Trophoblast cell (in vitro differentiated cells and primary cell): ENCODE measurements around the gene UGT1A10. TPM values are rescaled to one million over a fixed set of nuclear protein-coding genes. Genes with fewer than 3 reads are reported as not detected.
"Not testable (repeated sequence)": the region's sequence is repeated elsewhere in the genome, so short reads cannot be mapped to it uniquely, and the experiment has no call there.

Experiments
- DNase-seq, 2 donors: peaks; one replicate each; pipeline ENCODE4 v3.0.0-alpha.2; 2016
- H2AFZ ChIP-seq: 2 replicates; pipeline ENCODE4 v1.6.1; 2013; ENCODE audit warnings: low read length, moderate library complexity, mild to moderate bottlenecking; ENCODE audit not compliant: insufficient read depth, poor library complexity
- H2AK5ac ChIP-seq: 2 replicates; pipeline ENCODE4 v1.6.1; 2013; ENCODE audit warnings: mild to moderate bottlenecking, low read length
- H2BK120ac ChIP-seq: 2 replicates; pipeline ENCODE4 v1.6.1; 2013; ENCODE audit warnings: low read length, mild to moderate bottlenecking, moderate library complexity; ENCODE audit not compliant: insufficient read depth, poor library complexity
- H2BK12ac ChIP-seq: 2 replicates; pipeline ENCODE4 v1.6.1; 2013; ENCODE audit warnings: mild to moderate bottlenecking, low read length, moderate library complexity
- H2BK5ac ChIP-seq: 2 replicates; pipeline ENCODE4 v1.6.1; 2013; ENCODE audit warnings: low read length, low read depth, moderate library complexity, mild to moderate bottlenecking; ENCODE audit not compliant: poor library complexity
- H3K14ac ChIP-seq: 2 replicates; pipeline ENCODE4 v1.6.1; 2013; ENCODE audit warnings: mild to moderate bottlenecking, low read length
- H3K18ac ChIP-seq: 2 replicates; pipeline ENCODE4 v1.6.1; 2013; ENCODE audit warnings: mild to moderate bottlenecking, low read length
- H3K23ac ChIP-seq: 2 replicates; pipeline ENCODE4 v1.6.1; 2013; ENCODE audit warnings: low read length
- H3K27ac ChIP-seq: 2 replicates; pipeline ENCODE4 v1.5.1; 2013; ENCODE audit warnings: low read depth, mild to moderate bottlenecking, inconsistent platforms, low read length, moderate library complexity
- H3K27me3 ChIP-seq: 2 replicates; pipeline ENCODE4 v1.6.1; 2013; ENCODE audit warnings: inconsistent platforms, mild to moderate bottlenecking, low read length, moderate library complexity; ENCODE audit not compliant: insufficient read depth
- H3K36me3 ChIP-seq, 2 experiments: 1 replicate in 1 of 2; 2 replicates in 1 of 2; pipeline ENCODE4 v1.6.1; 2013; ENCODE audit warnings: low read length in 2 of 2, mild to moderate bottlenecking in 2 of 2, moderate library complexity in 1 of 2; ENCODE audit not compliant: insufficient read depth in 2 of 2, control insufficient read depth in 1 of 2
- H3K4ac ChIP-seq: 2 replicates; pipeline ENCODE4 v1.6.1; 2013; ENCODE audit warnings: low read depth, mild to moderate bottlenecking, low read length, moderate library complexity
- H3K4me1 ChIP-seq, 2 experiments: 1 replicate in 1 of 2; 2 replicates in 1 of 2; pipeline ENCODE4 v1.6.1; 2013; ENCODE audit warnings: low read length in 2 of 2, mild to moderate bottlenecking in 2 of 2, moderate library complexity in 1 of 2; ENCODE audit not compliant: insufficient read depth in 2 of 2, control insufficient read depth in 1 of 2
- H3K4me2 ChIP-seq: 2 replicates; pipeline ENCODE4 v1.6.1; 2013; ENCODE audit warnings: inconsistent platforms, mild to moderate bottlenecking, low read length, moderate library complexity
- H3K4me3 ChIP-seq: 2 replicates; pipeline ENCODE4 v1.5.1; 2013; ENCODE audit warnings: mild to moderate bottlenecking, low read depth, low read length, inconsistent platforms
- H3K79me1 ChIP-seq: one replicate; pipeline ENCODE4 v1.6.1; 2013; ENCODE audit warnings: low read length
- H3K79me2 ChIP-seq: 2 replicates; pipeline ENCODE4 v1.6.1; 2013; ENCODE audit warnings: low read length, mild to moderate bottlenecking; ENCODE audit not compliant: control insufficient read depth, insufficient read depth, poor library complexity
- H3K9ac ChIP-seq: 2 replicates; pipeline ENCODE4 v1.6.1; 2013; ENCODE audit warnings: mild to moderate bottlenecking, low read length
- H3K9me3 ChIP-seq: 2 replicates; pipeline ENCODE4 v1.6.1; 2013; ENCODE audit warnings: low read depth, mild to moderate bottlenecking, control low read depth, inconsistent platforms, low read length; ENCODE audit not compliant: insufficient read depth
- H4K12ac ChIP-seq: 2 replicates; pipeline ENCODE4 v1.6.1; 2013; ENCODE audit warnings: low read depth, mild to moderate bottlenecking, low read length, moderate library complexity
- H4K8ac ChIP-seq: 2 replicates; pipeline ENCODE4 v1.6.1; 2013; ENCODE audit warnings: low read depth, mild to moderate bottlenecking, low read length, moderate library complexity
- H4K91ac ChIP-seq: one replicate; pipeline ENCODE4 v1.6.1; 2013; ENCODE audit warnings: low read depth, mild to moderate bottlenecking, low read length, moderate library complexity
- WGBS: extraction: QIAGEN DNeasy Blood & Tissue Kit; methylation state at CpG from one replicate; pipeline ENCODE4 v1.1.7; 2013; ENCODE audit warnings: missing lambda C conversion rate; ENCODE audit not compliant: insufficient read length, insufficient coverage; ENCODE audit errors: extremely low coverage; 5-methylcytosine and 5-hydroxymethylcytosine counted together
- polyA plus RNA-seq: library from polyadenylated mRNA; stranded (reverse); fragments of 200-250 nt; gene quantifications from 2 replicates; pipeline ENCODE4 v1.2.3, GENCODE V29; 2013

UGT1A10 gene
- 0.03 TPM in 1 of 2 replicates, not detected in the other for polyA plus RNA-seq

DNA sequence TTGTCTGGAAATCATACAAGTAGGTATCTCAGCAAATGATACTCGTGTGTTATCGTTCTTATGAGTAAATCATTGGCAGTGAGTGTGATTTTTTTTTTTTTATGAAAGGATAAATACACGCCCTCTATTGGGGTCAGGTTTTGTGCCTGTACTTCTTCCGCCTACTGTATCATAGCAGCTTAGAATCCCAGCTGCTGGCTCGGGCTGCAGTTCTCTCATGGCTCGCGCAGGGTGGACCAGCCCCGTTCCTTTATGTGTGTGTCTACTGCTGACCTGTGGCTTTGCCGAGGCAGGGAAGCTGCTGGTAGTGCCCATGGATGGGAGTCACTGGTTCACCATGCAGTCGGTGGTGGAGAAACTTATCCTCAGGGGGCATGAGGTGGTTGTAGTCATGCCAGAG lies at the start of gene UGT1A10:
UGT1A10 (plus strand) TSS at position 143 of the 400 bp plus-strand sequence; CDS start at position 218, 75 bp downstream.
- H3K23ac ChIP-seq, H3K4me2 ChIP-seq, H3K36me3 ChIP-seq, H3K9me3 ChIP-seq, H3K4ac ChIP-seq, H2AFZ ChIP-seq, H2BK12ac ChIP-seq, H4K12ac ChIP-seq, H4K91ac ChIP-seq, H3K9ac ChIP-seq, H2AK5ac ChIP-seq, H2BK5ac ChIP-seq, H3K27ac ChIP-seq, H2BK120ac ChIP-seq, H3K79me1 ChIP-seq, DNase-seq, H3K4me3 ChIP-seq, H3K79me2 ChIP-seq, H4K8ac ChIP-seq, H3K14ac ChIP-seq, H3K4me1 ChIP-seq, H3K18ac ChIP-seq, H3K27me3 ChIP-seq: not testable (repeated sequence)
- no CpG with 5 or more reads among the region's 10 CpGs for WGBS

DNA sequence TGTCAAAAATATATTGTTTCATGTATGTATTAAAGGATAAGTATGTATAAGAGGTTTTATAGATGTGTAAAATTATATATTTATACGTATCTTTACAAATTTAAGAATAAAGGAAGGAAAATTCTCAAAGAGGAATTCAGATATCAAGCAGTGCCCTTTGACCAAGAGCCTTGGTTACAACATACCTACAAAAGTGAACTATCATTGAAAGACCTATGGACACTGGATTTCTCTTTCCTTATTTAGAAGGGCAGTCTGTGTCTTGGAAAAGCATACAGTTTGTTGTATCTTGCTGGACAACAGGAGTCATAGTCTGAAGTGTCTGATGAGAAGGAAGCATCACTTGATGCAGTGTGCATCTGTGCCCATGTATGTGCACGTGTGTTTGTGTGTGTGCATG lies 47.8 kb upstream of the UGT1A10 start:
- Histone ChIP-seq H3K4me2 (no peak overlapping the region), H4K8ac (no peak overlapping the region), H2AK5ac (no peak overlapping the region), H2BK5ac (no peak overlapping the region), H2BK12ac (no peak overlapping the region), H3K79me2 (no peaks in the 10 kb centered on the region), H3K79me1 (no peaks in the 10 kb centered on the region), H3K27ac (no peak overlapping the region), H3K18ac (no peak overlapping the region), H2BK120ac (no peak overlapping the region), H4K91ac (no peak overlapping the region), H3K14ac (no peak overlapping the region), H3K9ac (no peak overlapping the region), H3K4me3 (no peak overlapping the region), H3K4ac (no peak overlapping the region), H3K27me3 (no peaks in the 10 kb centered on the region), H3K36me3 (no peaks in the 10 kb centered on the region), H4K12ac (no peak overlapping the region), H3K23ac (no peak overlapping the region), H2AFZ (no peak overlapping the region), H3K9me3 (no peaks in the 10 kb centered on the region), H3K4me1 (no peaks in the 10 kb centered on the region)
- no CpG with 5 or more reads among the region's 2 CpGs for WGBS
- DNase-seq = no peak

DNA sequence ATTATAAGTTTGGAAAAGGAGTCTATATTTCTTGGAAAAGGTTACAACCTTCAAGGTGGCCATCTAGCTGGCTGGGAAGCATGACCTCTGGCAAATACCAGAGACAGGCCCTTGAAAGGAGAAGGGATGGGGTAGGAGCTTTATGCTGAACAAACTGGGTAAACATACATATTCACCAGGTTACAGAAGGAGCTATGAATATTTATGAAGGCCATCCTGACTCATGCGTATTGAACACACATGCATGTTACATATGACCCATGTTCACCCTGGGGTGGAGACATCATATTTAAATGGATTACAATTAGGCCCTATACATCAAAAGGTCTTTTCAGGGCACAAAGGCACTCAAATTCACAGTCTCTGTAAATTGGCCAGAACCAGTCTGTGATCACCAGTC lies 43.5 kb upstream of the UGT1A10 start:
- not testable (repeated sequence) for H3K14ac ChIP-seq, H3K36me3 ChIP-seq, DNase-seq, H2BK5ac ChIP-seq, H3K23ac ChIP-seq, H3K4me3 ChIP-seq, H3K79me1 ChIP-seq, H2BK120ac ChIP-seq, H2BK12ac ChIP-seq, H4K8ac ChIP-seq, H3K4me1 ChIP-seq, H3K4me2 ChIP-seq, H3K27ac ChIP-seq, H3K79me2 ChIP-seq, H3K9ac ChIP-seq, H4K91ac ChIP-seq, H2AFZ ChIP-seq, H3K4ac ChIP-seq, H3K9me3 ChIP-seq, H3K18ac ChIP-seq, H2AK5ac ChIP-seq, H3K27me3 ChIP-seq, H4K12ac ChIP-seq
- no CpG with 5 or more reads among the region's 1 CpG for WGBS

DNA sequence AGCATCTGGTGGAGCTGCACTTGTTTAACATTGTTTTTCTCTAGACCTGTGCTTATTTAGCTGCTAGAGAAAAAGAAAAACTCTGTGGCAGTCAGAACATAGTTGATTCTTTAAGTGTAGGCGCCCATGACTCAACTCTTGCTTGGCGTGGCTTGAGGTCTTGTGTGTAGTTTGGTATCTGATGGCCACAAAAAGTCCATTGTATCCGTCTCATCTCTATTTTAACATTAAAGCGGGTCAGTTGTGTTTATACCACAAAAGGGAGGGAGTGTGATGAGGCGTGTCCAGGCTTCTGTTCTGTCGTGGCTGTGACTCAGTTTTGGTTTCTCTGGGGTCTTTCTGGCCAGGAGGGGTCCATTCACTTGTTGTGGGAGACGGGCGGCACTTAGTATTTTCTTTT lies 43.0 kb upstream of the UGT1A10 start:
- Histone ChIP-seq H2BK12ac (no peak overlapping the region), H3K14ac (no peak overlapping the region), H2BK120ac (no peak overlapping the region), H2BK5ac (no peak overlapping the region), H3K23ac (no peak overlapping the region), H3K79me1 (no peaks in the 10 kb centered on the region), H3K18ac (no peak overlapping the region), H3K9me3 (no peaks in the 10 kb centered on the region), H3K4me2 (no peak overlapping the region), H3K4me3 (no peak overlapping the region), H4K12ac (no peak overlapping the region), H4K91ac (no peak overlapping the region), H3K79me2 (no peaks in the 10 kb centered on the region), H3K4me1 (no peaks in the 10 kb centered on the region), H3K4ac (no peak overlapping the region), H3K27me3 (no peaks in the 10 kb centered on the region), H2AK5ac (no peak overlapping the region), H2AFZ (no peak overlapping the region), H3K9ac (no peak overlapping the region), H3K36me3 (no peaks in the 10 kb centered on the region), H4K8ac (no peak overlapping the region), H3K27ac (no peak overlapping the region)
- WGBS = no CpG with 5 or more reads among the region's 8 CpGs
- DNase-seq = no peak
